ENCODE data around the gene PXT1. TPM values are rescaled to one million over a fixed set of nuclear protein-coding genes. Genes with fewer than 3 reads are reported as not detected.
A peak's percentile ranks its signal among the peaks of the same experiment; 100 is the strongest.

Gene PXT1
- total and polyA plus RNA-seq, 9 of the 15 experiments (the other 6 are each of a cell fraction or from before 2014, with no cell fraction given) = 0.09 to 0.11 (median 0.10) TPM; not detected in 5

- TF ChIP-seq ZBTB40 (IDR thresholded peaks at IDR 0.05) = no peak
- TF ChIP-seq ZBTB40 (CRISPR knock-in tag; IDR thresholded peaks at IDR 0.05) = no peak
- no peak for TF ChIP-seq ZNF76 (CRISPR knock-in tag; IDR thresholded peaks at IDR 0.05; ENCODE audit: borderline replicate concordance)
- no peak for TF ChIP-seq ID3 (CRISPR knock-in tag; IDR thresholded peaks at IDR 0.05)
- no peak for TF ChIP-seq ID3 (tag; IDR thresholded peaks at IDR 0.05)
- TF ChIP-seq ATF7 (IDR thresholded peaks at IDR 0.05) = peak; percentile 40; the same call in 1 of the 2 replicates
- no peak for TF ChIP-seq HNRNPL (IDR thresholded peaks at IDR 0.05; ENCODE audit: low read depth, low read length)
- TF ChIP-seq FIP1L1 (IDR thresholded peaks at IDR 0.05; ENCODE audit: low read depth, low read length, poor library complexity, severe bottlenecking) = no peak
- no peak for TF ChIP-seq ELF1 (tag; IDR thresholded peaks at IDR 0.05)
- no peak for TF ChIP-seq POLR3A (IDR thresholded peaks at IDR 0.05; ENCODE audit: borderline replicate concordance, extremely low read depth, insufficient read depth, insufficient read length)
- peak; percentile 85 for TF ChIP-seq DEAF1 (CRISPR knock-in tag; IDR thresholded peaks at IDR 0.05)
- no peak for TF ChIP-seq ZBTB9 (CRISPR knock-in tag; IDR thresholded peaks at IDR 0.05)
- TF ChIP-seq PTBP1 (IDR thresholded peaks at IDR 0.05; ENCODE audit: low read depth, low read length) = no peak
- no peak for TF ChIP-seq FOXK1 (CRISPR knock-in tag; IDR thresholded peaks at IDR 0.05; ENCODE audit: borderline replicate concordance)
- no peak for TF ChIP-seq ZNF224 (CRISPR knock-in tag; IDR thresholded peaks at IDR 0.05)
These were observed 82.2 kb downstream of the PXT1 start (continued) for GRCh38 chr6:36360241-36361054.
